Body of pancreas (tissue), 4 donors: ENCODE results near the gene SNRPB2. TPM values are rescaled to one million over a fixed set of nuclear protein-coding genes. Genes with fewer than 3 reads are reported as not detected.

Experiments
- ATAC-seq: fragments of 150-250 bp; one replicate; pipeline ENCODE4 v1.9.1; 2016
- DNase-seq, 4 donors: peaks; one replicate each; pipeline ENCODE4 v3.0.0-alpha.2; 2019
- H3K27ac ChIP-seq, 4 donors: fragments of 200-600 bp; sonication (generic); 1 replicate in 3 of 4; 2 replicates in 1 of 4; pipeline versions ENCODE4 v1.5.1 to v1.6.1; 2016 to 2019; ENCODE audit warnings: mild to moderate bottlenecking in 1 of 4, mixed read lengths in 1 of 4, moderate library complexity in 1 of 4
- H3K27me3 ChIP-seq, 2 donors: fragments of 200-600 bp; sonication (generic); one replicate each; pipeline ENCODE4 v1.6.0; 2016; ENCODE audit warnings: mild to moderate bottlenecking in 1 of 2
- H3K36me3 ChIP-seq, 2 donors: fragments of 200-600 bp; sonication (generic); replicated peaks in 1 of 2; 2 replicates each; pipeline ENCODE4 v1.5.1; 2016; ENCODE audit warnings: low read depth in 2 of 2; ENCODE audit not compliant: insufficient read depth in 1 of 2
- H3K4me1 ChIP-seq: fragments of 200-600 bp; sonication (generic); one replicate; pipeline ENCODE4 v1.6.0; 2016
- H3K4me3 ChIP-seq, 2 donors: fragments of 200-600 bp; sonication (generic); 1 replicate in 1 of 2; 2 replicates in 1 of 2; pipeline ENCODE4 v1.5.1; 2016 to 2019
- H3K9me3 ChIP-seq, 3 donors: fragments of 200-600 bp; sonication (generic); 1 replicate in 2 of 3; 2 replicates in 1 of 3; pipeline ENCODE4 v1.5.1; 2016
- POLR2A ChIP-seq, 3 donors: fragments of 450-650 bp; IDR thresholded peaks; one replicate each; pipeline ENCODE4 v1.6.1; 2016; ENCODE audit warnings: antibody characterized with exemption in 3 of 3, mild to moderate bottlenecking in 2 of 3
- WGBS, 2 donors: methylation state at CpG; one replicate each; pipeline ENCODE4 v1.1.5; 2017; 5-methylcytosine and 5-hydroxymethylcytosine counted together
- intact Hi-C: fragments of 100-400 bp; cut with DNase I; formaldehyde crosslinking; loops from one replicate; pipeline ENCODE4 v1.15.1; 2023
- total RNA-seq, 2 donors: library from RNA; depleted of rRNA; stranded (reverse); fragments of >200 nt; gene quantifications; one replicate each; pipeline ENCODE4 v1.1.0, GENCODE V29; 2016
- TF ChIP-seq, protein P1 (sequence below), 7 experiments: fragments of 450-650 bp in 4 of 7; fragments of 200-600 bp in 3 of 7; sonication (generic) in 3 of 7; IDR thresholded peaks; one replicate each; pipeline ENCODE4 v1.5.1; 2016 to 2019; ENCODE audit warnings: antibody characterized with exemption in 7 of 7

The SNRPB2 gene
- total RNA-seq, 2 donors from 2014 or later = 9.9 TPM

DNA sequence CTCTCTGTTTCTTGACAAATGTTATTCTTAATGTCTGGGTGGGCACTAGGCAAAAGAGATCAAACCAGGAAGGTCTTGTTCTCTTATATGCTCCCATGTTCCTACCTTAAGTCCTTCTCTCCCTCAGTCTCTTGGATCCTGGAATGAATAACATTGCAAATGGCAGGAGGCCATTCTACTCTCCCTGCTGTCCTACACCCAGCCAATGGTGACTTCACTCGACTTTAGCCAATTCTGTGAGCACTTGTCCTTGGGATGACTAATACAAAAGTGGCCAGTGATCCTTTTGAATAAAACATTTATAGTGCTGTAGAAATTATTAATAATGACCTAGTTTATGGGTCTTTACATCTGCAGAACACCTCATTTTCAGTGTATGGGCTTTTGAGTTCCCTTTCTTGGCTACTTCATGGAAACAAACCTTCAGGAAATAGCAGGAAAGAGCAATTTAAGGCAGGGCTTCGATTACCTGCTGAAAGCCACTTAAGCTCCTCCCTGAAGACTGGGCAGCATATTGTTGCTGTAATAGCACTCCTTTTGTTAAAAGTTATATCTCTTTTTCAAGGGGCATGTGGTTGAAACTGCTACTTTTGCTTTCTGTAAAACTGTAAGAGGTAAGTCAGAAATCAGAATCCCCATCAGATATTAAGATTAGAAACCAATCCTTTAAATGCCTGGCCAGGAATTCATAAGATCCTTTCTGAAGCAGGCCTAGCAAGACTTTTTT, 28.8 kb downstream of the SNRPB2 start:
- Histone ChIP-seq H3K4me3 (no peak overlapping the region), H3K36me3 (no peaks in the 10 kb centered on the region), H3K27me3 (no peaks in the 10 kb centered on the region), H3K9me3 (no peaks in the 10 kb centered on the region), H3K27ac (no peak overlapping the region), H3K4me1 (peaks cover 10% of the 10 kb centered on the region)
- TF ChIP-seq, protein P1, sequence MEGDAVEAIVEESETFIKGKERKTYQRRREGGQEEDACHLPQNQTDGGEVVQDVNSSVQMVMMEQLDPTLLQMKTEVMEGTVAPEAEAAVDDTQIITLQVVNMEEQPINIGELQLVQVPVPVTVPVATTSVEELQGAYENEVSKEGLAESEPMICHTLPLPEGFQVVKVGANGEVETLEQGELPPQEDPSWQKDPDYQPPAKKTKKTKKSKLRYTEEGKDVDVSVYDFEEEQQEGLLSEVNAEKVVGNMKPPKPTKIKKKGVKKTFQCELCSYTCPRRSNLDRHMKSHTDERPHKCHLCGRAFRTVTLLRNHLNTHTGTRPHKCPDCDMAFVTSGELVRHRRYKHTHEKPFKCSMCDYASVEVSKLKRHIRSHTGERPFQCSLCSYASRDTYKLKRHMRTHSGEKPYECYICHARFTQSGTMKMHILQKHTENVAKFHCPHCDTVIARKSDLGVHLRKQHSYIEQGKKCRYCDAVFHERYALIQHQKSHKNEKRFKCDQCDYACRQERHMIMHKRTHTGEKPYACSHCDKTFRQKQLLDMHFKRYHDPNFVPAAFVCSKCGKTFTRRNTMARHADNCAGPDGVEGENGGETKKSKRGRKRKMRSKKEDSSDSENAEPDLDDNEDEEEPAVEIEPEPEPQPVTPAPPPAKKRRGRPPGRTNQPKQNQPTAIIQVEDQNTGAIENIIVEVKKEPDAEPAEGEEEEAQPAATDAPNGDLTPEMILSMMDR (IDR thresholded peaks at IDR 0.05) = no peak
- no peak for TF ChIP-seq POLR2A (IDR thresholded peaks at IDR 0.05)
- WGBS, 2 donors = 67 to 71% methylated on average over 2 of the region's 2 CpGs
- DNase-seq = no peak
- no peak for ATAC-seq
- intact Hi-C loops = loop anchor here (10.0 kb wide), 1 partner anchor 224 kb away; no protein-coding TSS in a partner anchor

- Histone ChIP-seq H3K27ac (no peak overlapping the region), H3K9me3 (no peaks in the 10 kb centered on the region), H3K4me3 (no peak overlapping the region), H3K27me3 (no peaks in the 10 kb centered on the region), H3K36me3 (no peaks in the 10 kb centered on the region), H3K4me1 (peaks cover 10% of the 10 kb centered on the region)
- no peak for ATAC-seq
- 82 to 88% methylated on average over 1 of the region's 1 CpG for WGBS, 2 donors
- no peak for TF ChIP-seq POLR2A (IDR thresholded peaks at IDR 0.05)
- TF ChIP-seq, protein P1 (IDR thresholded peaks at IDR 0.05) = no peak
- intact Hi-C loops = loop anchor here (10.0 kb wide), 1 partner anchor 224 kb away; no protein-coding TSS in a partner anchor
- no peak for DNase-seq
Observed at GRCh38 chr20:16759181-16759563, 29.3 kb downstream of the SNRPB2 start.

GRCh38 chr20:16760431-16761304, 30.8 kb downstream of the SNRPB2 start:
- H3K36me3 ChIP-seq = no peaks in the 10 kb centered on the region
- peak; percentile 62 for ATAC-seq
- TF ChIP-seq POLR2A (IDR thresholded peaks at IDR 0.05) = no peak
- TF ChIP-seq, protein P1 (IDR thresholded peaks at IDR 0.05) = peak in 2 of 7 experiments; percentile 12 to 14
- 17 to 18% methylated on average over 11 of the region's 11 CpGs for WGBS, 2 donors
- DNase-seq = peak; percentile 7 to 60 (median 36)
- intact Hi-C loops = no loop called here
- H3K4me3 ChIP-seq = no peak overlapping the region
- no peaks in the 10 kb centered on the region for H3K27me3 ChIP-seq
- no peak overlapping the region for H3K27ac ChIP-seq
- H3K9me3 ChIP-seq = no peaks in the 10 kb centered on the region
- peaks cover 10% of the 10 kb centered on the region for H3K4me1 ChIP-seq

DNA sequence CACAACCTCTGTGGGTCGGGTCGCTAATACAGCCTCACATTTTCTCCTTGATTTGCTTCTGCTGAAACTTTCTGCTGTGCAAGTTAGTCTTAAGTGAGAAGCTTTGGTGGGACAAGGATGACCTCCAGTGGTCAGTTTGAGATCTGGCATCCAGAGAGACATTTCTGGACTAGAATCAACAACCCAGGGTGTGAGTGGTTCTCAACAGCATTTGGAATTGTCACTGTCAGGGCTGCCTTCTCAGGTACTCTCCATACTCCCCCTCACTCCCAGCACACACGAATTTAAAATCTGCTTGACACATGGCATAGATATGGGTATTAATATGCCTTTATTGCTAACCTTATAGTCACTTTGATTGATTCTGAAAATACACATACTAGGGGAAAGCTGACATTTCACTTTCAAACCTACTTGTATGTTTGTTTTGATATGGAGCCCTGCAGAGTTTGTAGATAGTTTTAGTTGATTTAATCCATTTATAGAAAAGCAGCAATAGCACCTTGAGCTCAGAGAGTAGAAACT, 31.5 kb downstream of the SNRPB2 start:
- 0% methylated on average over 3 of the region's 3 CpGs for WGBS, 2 donors
- intact Hi-C loops = no loop called here
- ATAC-seq = peak; percentile 83
- peaks cover 10% of the 10 kb centered on the region for H3K4me1 ChIP-seq
- no peak for TF ChIP-seq POLR2A (IDR thresholded peaks at IDR 0.05)
- TF ChIP-seq, protein P1 (IDR thresholded peaks at IDR 0.05) = peak; percentile 53 to 89 (median 82)
- DNase-seq = peak; percentile 57 to 62 (median 60)
- no peaks in the 10 kb centered on the region for H3K27me3 ChIP-seq
- H3K4me3 ChIP-seq = no peak overlapping the region
- no peaks in the 10 kb centered on the region for H3K9me3 ChIP-seq
- H3K36me3 ChIP-seq = no peaks in the 10 kb centered on the region
- no peak overlapping the region for H3K27ac ChIP-seq
